GM12878 (cell line): ENCODE measurements around the gene ATP6V0D1. TPM values are rescaled to one million over a fixed set of nuclear protein-coding genes. Genes with fewer than 3 reads are reported as not detected.

Experiments used
- CEBPZ ChIP-seq: fragments of 150-350 bp; IDR thresholded peaks from 2 replicates; pipeline ENCODE4 v1.6.1; 2016; ENCODE audit warnings: low read depth, low read length
- CREM ChIP-seq: IDR thresholded peaks from 2 replicates; pipeline ENCODE4 v1.6.1; 2014; ENCODE audit warnings: antibody characterized with exemption, low read depth
- FOXM1 ChIP-seq: IDR thresholded peaks from 2 replicates; pipeline ENCODE4 v1.6.1; 2012; ENCODE audit warnings: low read depth, mild to moderate bottlenecking, inconsistent platforms, low read length, moderate library complexity
- IRF3 ChIP-seq: fragments of 450-650 bp; IDR thresholded peaks from 2 replicates; pipeline ENCODE4 v1.6.1; 2014; ENCODE audit warnings: mild to moderate bottlenecking
- POLR2AphosphoS5 ChIP-seq: IDR thresholded peaks from 2 replicates; pipeline ENCODE4 v1.6.1; 2011; ENCODE audit warnings: mild to moderate bottlenecking, low read length, inconsistent platforms
- RBBP5 ChIP-seq: fragments of 200-600 bp; sonication (generic); conservative IDR thresholded peaks from 2 replicates; pipeline ENCODE4 v1.6.1; 2016
- SKIL ChIP-seq: fragments of 450-650 bp; IDR thresholded peaks from 2 replicates; pipeline ENCODE4 v1.6.1; 2017; ENCODE audit warnings: mild to moderate bottlenecking, low read depth, inconsistent platforms; ENCODE audit not compliant: poor library complexity, severe bottlenecking
- SMARCA5 ChIP-seq: fragments of 450-650 bp; IDR thresholded peaks from 2 replicates; pipeline ENCODE4 v1.6.1; 2017; ENCODE audit warnings: mild to moderate bottlenecking
- SMC3 ChIP-seq: IDR thresholded peaks from 2 replicates; pipeline ENCODE4 v1.6.1; 2011; ENCODE audit warnings: low read length, improper control_type of control experiment, borderline replicate concordance
- ZBTB4 ChIP-seq: fragments of 450-650 bp; formaldehyde crosslinking; IDR thresholded peaks from 2 replicates; pipeline ENCODE4 v1.4.0; 2022; ENCODE audit warnings: mild to moderate bottlenecking, moderate library complexity
- ZNF592 ChIP-seq: fragments of 450-650 bp; IDR thresholded peaks from 2 replicates; pipeline ENCODE4 v1.6.1; 2017; ENCODE audit warnings: mild to moderate bottlenecking, moderate library complexity
- polyA plus RNA-seq, 11 experiments: library from polyadenylated mRNA; depleted of rRNA in 4 of 11; unstranded in 6 of 11; stranded (reverse) in 5 of 11; fragments of >200 nt; fragmentation: Nextera tagmentation in 4 of 11; fragmentation: Illumina TruSeq in 1 of 11; extraction: Ambion mirVana in 4 of 11; extraction: Trizol in 1 of 11; gene quantifications; 1 replicate in 1 of 11; 2 replicates in 10 of 11; pipeline versions ENCODE4 v1.2.1 to v1.2.3, GENCODE V29; 2011 to 2016; ENCODE audit warnings: inconsistent platforms in 2 of 11, missing spikeins in 2 of 11, low read depth in 1 of 11
- total RNA-seq, 4 experiments: library from RNA; depleted of rRNA in 3 of 4; stranded (reverse); fragments of >200 nt in 3 of 4; fragmentation: Illumina TruSeq in 1 of 4; extraction: Trizol in 1 of 4; gene quantifications; 2 replicates each; pipeline versions ENCODE4 v1.2.1 to v1.2.3, GENCODE V29; 2013 to 2021

ATP6V0D1 gene
- total and polyA plus RNA-seq, 10 of the 15 experiments (the other 5 are each of a cell fraction or from before 2014, with no cell fraction given) = 28.1 to 141 (median 70.3) TPM

- TF ChIP-seq ZNF592 (no peak), CREM (no peak), SMC3 (no peak), SKIL (no peak), CEBPZ (no peak), RBBP5 (no peak), ZBTB4 (CRISPR knock-in tag) (no peak), IRF3 (no peak), POLR2AphosphoS5 (no peak), FOXM1 (no peak), SMARCA5 (no peak)
Observed at GRCh38 chr16:67509016-67509415, 28.1 kb upstream of the ATP6V0D1 start (continued).
